HG02973 (cell line): Measurements from ENCODE around the gene FYTTD1.

Experiments
- ATAC-seq: cut with Tn5 transposase; IDR thresholded peaks from one replicate; pipeline ENCODE4 v1.9.1; 2021; ENCODE audit warnings: moderate library complexity; ENCODE audit not compliant: unreplicated experiment

Gene FYTTD1

DNA sequence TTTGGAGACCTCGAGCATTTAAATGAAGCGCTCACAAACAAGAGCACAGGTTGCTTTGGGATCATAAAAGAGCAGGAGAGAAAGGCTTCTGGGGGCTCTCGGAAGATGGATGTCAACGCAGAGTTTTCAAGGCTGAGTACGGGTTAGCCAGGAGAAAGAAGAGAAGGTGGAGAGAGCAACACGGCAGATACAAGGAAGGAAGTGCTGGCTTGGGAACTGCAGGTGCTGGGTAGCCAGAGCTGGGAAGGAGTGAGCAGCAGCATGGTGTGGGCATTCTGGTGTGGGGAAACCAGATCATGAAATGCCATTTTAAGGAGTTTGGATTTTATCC, 12.4 kb upstream of the FYTTD1 start:
- ATAC-seq, result no peak

DNA sequence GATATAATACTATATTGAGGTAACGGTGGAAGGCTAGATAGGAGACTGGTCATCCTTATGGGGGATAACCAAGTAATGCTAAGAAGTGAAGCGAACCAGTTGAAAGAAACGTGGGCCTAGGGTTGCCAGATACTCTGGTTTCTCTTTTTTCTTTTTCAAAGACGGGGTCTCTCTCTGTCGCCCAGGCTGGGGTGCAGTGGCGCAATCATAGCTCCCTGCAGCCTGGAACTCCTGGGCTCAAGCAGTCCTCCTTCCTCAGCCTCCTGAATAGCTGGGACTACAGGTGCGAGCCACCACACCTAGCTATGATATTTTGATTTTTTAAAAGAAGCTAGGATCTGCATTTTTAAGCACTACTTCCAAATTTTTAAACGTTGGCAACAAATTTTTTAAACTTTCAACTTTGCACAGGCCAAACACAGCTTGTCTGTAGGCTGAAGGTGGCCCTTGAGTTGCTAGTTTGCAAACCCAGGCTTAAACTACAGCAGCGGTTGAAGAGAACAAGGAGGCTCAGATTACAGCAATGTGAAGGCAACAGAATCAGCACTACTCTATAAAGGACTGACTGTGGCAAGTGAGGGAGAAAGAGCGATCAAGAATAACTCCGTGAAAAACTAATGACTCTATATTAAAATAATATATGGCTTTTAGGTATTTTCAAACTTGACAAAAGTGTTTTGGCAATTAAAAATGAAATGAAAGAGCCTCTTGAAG, 11.8 kb upstream of the FYTTD1 start:
- no peak for ATAC-seq

- no peak for ATAC-seq
These were observed 6.9 kb upstream of the FYTTD1 start for GRCh38 chr3:197742787-197743186.

DNA sequence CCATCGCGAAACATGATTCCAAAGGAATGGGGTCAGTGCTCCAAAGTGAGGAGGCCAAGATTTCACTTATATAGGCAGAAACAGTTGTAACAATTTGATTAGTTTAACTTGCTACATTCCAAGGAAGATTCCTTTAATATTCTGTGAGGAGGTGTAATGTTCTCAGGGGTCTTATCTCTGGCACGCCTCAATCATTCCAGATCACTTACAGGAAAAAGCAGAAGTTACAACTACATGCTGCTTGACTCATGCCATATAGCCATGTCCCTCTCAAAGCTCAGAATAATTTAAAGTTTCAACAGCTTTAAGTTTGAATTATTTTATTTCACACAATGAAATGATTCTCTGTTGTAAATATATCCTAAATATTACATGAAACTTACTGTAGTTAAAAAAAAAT, 3.5 kb upstream of the FYTTD1 start:
- no peak for ATAC-seq

DNA sequence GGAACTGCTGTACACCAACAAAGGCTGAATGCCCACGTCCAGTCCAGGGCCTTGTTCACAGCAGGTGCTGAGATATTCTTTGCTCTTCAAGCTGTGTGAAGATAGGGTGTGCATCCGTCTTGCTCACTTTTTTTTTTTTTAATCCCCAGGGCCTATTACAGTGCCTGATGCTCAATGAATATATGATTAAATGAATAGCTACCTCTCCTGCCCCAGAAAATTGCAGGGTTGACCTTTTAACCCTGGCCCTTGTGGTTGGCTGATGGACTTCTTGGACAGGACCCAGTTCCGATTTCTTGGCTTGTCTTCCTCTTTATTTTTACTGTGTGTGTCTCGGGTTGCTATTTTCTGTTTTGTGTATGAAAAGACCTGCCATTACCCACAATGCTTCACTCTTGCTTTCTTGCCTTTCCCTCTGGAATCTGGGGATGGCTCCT, 2.9 kb upstream of the FYTTD1 start:
- no peak for ATAC-seq

GRCh38 chr3:197748597-197749314, 927 bp upstream of the FYTTD1 start:
- no peak for ATAC-seq

DNA sequence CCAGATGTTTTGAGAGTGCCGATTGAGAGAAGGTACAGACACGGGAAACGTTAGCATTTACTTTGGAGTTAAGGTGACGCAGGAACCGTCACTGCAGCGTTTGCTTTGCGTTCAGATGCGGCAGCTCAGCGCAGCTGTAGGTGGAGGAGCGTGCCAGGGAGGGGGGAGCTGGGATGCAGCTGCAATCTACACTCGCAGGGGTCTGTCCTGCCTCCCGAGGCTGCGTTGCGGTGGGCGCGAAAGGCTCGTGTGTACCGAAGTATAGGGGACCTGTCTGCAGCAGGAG, 425 bp upstream of the FYTTD1 start:
- peak; percentile 30 for ATAC-seq

GRCh38 chr3:197750396-197750831, 731 bp downstream of the FYTTD1 start:
- peak; percentile 42 for ATAC-seq

- ATAC-seq, result no peak
These were observed 1.4 kb downstream of the FYTTD1 start for GRCh38 chr3:197750858-197751737.

- ATAC-seq, result no peak
These were observed 2.4 kb downstream of the FYTTD1 start for GRCh38 chr3:197752107-197752506.

DNA sequence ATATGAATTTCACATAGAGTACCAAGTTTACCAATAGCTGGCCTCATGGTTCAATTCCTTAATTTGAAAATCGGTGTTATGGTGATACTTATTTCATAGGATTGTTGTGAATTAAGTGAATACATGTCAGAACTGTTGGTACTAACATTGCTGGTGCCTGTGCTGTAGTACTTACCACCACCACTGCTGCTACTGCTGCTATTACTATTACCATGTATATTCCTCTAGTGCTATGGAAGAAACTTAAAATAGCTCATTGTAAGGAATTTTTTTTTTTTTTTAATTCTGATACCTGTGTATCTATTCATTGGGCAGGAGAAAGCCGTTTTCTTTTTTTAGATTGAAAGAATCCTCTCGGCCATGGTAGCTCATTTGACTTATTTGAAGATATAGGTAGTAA, 3.6 kb downstream of the FYTTD1 start:
- no peak for ATAC-seq

- ATAC-seq, result no peak
These were observed 7.0 kb downstream of the FYTTD1 start for GRCh38 chr3:197756704-197757103.

DNA sequence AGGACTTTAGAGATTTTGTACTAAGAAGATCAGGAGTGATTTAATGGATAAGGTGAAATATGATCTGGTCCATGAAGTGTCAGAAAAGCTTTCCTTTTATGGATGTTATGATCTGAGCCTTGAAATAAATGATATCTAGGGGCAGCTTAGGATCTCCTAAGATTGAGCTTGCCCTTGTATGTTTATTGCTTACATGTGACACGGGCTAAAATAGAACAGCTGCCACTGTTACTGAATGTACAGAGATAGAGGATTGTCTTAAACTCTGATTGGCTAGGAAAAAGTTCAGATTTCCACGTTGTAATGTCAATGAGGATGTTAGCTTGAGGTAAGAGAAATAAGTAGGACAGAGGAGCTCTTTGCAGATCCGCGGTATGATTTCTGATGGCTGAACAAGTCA, 8.8 kb downstream of the FYTTD1 start:
- no peak for ATAC-seq

GRCh38 chr3:197761784-197762183, 12.1 kb downstream of the FYTTD1 start:
- no peak for ATAC-seq

DNA sequence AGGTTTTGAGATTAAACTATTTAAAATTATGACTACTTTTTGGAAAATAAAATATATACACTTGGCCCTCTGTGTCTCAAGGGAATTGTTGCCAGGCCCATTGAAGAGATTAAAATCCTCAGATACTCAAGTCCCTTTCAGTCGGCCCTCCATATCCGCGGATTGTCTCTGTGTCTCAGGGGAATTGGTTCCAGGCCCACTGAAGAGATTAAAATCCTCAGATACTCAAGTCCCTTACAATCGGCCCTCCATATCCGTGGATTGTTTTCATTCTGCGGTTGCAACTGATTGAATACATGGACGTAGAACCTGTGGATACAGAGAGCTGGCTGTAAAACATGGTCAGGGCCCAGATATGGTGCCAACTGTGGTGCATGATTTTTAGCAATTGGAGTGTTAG, 25.6 kb downstream of the FYTTD1 start:
- ATAC-seq, result no peak

GRCh38 chr3:197782230-197782629, 32.5 kb downstream of the FYTTD1 start:
- peak; percentile 58 for ATAC-seq

DNA sequence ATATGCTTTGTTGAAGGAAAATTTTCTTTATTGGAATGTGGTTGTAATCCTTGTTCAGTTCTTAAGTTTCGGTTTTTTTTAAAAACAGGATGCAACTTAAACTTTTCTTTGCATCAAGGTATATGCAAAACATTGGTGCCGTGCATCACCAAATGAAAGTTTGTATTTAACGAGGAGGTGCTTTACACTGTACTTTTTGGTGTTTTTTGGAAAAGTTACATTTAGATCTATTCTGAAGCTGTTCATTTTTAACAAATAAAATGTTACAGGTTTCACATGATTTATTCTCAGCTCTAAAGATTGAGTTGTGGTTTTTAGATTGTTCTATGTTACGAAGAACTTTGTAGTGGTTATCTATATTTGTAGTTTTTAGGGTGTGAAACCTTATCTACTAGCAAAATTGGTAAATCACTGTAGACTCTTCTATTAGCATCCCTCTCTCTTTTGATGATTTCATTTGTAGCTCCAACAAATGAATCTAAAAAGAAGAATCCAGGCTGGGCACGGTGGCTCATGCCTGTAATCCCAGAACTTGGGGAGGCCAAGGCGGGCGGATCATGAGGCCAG, 34.4 kb downstream of the FYTTD1 start:
- no peak for ATAC-seq

DNA sequence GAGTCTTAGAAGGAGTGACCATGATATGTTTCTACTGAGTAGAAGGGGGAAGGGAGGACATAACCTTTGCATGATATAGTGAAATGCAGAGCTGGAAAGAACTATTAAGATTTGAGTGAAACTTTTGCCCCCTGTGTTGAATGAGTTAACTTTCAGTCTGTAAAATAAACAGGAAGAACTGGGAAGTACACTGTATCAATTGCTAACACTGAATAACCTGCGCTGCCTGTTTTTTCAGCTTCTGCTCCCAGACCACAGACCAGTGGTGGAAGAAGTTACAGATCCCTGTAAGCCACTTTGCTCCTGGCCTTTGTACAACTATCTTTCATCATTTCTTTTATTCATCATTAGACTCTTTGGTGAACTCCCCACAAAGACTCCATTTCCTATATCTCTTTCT, 37.7 kb downstream of the FYTTD1 start:
- ATAC-seq, result no peak

DNA sequence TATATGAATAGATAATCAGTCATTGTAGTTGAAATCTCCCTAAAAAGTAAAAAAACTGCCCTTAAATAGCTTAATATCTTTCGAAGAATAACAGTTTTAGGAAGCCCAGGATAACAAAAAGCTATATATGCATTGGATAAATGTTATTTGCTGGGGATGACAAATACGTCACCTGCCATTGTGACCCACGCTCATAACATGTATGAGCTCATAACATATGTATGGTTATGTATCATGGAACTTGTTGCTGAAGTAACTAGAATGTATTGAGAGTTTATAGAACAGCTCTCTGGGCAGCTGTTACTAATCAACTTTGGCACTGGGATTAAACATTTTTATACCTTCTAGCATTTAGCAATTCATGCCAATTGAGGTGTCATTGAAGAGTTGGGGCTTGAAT, 39.6 kb downstream of the FYTTD1 start:
- no peak for ATAC-seq

GRCh38 chr3:197790033-197790432, 40.4 kb downstream of the FYTTD1 start:
- ATAC-seq, result no peak

DNA sequence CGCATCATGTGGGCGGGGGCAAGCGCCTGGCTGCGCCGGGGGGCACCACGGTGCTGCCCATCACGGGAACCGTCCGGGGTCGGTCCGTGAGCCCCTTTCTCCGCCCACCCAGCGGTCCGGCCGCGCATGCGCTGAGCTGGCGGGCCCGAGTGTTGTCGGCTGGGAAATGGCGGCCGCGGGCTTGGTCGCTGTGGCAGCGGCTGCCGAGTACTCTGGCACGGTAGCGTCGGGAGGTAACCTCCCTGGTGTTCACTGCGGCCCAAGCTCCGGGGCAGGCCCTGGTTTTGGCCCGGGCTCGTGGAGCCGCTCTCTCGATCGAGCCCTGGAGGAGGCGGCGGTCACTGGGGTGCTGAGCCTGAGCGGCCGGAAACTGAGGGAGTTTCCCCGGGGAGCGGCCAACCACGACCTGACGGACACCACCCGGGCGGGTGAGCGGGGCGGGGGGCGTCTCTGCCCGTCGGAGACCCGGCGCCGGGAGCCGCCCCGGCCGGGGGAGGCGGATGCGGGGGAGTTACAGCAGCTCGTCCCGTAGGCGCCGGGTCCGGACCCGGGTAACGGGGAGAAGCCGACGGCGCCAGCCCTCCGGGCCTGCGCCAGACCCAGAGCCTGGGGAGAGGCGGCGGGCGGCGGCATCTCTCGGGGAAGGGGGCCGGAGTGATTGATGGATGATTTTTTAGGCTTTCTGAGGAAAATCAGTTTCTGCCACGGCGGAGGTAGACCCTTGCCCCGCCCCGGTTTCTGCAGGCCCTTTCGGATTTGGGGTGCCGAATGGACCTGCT, 41.6 kb downstream of the FYTTD1 start, which contains the start of gene LRCH3:
Gene LRCH3, plus strand, starts transcription at position 142 of the 779 bp plus-strand sequence. Its CDS starts 25 bp downstream, at position 167.
- peak; percentile 77 for ATAC-seq
